ENCODE measurements around the gene GORAB.

The GORAB gene

DNA sequence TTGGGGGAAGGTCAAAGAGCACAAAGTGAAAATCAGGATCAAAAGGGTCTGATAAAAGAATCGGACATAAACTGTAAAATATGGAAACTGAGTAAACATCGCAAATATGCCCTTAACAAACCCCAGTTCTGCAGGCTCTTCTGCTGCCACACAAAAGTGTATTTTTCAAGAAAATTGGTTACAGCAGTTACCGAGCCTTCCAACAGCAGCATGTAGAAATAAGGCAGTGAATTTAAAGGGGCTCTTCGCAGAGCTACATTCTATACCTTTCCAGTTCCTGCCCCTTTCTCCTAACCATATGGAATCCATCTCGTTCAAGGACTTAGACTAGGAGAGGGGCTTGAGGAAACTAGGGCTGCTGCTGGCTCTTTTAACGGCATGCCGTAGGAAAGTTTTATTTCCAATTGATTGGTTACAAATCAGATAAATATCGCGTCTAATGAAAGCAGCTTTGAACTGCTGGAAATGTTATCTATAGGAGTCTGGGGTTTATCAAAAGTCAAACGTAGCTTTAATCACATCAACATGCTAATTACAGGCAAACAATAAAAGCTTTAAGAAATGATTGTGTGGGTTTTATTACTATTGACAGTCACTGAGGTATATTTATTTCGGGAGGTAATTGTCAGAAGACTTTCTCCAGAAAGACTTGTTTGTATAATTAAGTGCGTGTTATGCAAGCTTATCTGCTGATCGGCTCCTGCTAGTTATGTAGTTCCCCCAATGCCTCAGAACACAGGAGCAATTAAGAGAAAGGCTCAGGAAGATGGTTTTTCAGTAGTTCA lies 59.1 kb downstream of the GORAB start:
- no peak for DNase-seq (ENCODE audit: low read depth in 1 of 2, low spot score in 1 of 2)

DNA sequence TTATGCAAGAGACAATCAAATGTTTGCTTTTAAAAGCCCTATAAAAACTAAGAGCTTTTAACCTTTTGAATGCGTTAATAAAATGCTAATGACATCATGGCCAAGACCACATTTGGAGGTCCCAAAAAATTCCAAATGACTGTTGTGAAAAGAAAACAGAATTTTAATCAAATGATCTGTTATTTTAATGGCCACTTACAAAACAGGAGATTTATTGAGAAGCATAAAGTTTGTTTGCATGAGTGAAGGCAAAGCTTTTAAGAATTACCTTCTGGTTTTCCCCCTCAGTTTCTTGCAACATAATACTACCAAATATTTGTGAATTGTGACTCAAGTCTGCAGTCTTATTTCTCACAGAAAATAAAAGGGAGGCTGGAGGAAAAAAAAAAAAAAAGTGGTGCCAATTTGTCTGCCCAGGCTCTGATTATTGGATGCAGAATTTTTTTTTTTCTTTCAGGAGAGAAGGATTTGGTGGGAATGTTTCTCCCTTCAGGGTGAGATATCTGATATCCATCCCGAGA lies 60.7 kb downstream of the GORAB start:
- no peak for DNase-seq (ENCODE audit: low read depth in 1 of 2, low spot score in 1 of 2)

DNA sequence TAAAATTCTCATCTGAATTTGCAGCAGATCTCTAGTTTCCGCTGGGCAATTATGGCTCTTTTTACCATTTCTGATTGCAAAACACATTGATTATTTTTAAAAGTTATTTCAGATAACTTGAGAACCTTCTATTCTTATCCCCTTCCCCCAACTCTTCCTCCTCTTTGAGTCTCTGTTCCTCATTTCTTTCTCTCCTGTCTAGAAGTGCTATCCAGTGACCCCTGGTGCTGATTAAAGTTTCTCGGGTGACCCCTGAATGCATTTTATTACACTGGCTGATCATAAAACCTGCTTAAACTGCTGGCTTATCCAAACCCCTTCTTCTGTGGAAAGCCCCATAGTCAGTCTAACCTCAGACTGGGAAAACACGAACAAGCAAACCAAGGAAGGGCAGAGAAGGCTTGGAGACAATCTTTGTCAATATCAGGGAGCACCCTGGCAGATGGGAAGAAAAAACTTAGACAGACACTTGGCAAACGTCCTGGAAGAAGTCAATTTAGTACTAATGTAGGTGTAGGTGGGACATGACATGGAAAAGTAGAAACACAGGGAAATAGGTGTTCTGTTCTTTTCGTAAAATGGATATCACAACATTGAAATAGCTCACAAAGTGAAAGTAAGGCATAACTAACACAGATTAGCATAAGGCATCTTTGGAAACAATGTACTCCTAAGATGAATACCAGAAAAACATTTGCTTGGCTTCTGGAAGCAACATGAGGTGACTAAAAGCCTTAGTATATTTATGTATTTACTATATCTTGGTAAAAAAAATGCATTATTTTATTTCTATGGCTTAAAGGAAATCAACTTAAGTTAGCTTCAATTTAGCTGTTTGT lies 61.4 kb downstream of the GORAB start:
- no peak for DNase-seq (ENCODE audit: low read depth in 1 of 2, low spot score in 1 of 2)

DNA sequence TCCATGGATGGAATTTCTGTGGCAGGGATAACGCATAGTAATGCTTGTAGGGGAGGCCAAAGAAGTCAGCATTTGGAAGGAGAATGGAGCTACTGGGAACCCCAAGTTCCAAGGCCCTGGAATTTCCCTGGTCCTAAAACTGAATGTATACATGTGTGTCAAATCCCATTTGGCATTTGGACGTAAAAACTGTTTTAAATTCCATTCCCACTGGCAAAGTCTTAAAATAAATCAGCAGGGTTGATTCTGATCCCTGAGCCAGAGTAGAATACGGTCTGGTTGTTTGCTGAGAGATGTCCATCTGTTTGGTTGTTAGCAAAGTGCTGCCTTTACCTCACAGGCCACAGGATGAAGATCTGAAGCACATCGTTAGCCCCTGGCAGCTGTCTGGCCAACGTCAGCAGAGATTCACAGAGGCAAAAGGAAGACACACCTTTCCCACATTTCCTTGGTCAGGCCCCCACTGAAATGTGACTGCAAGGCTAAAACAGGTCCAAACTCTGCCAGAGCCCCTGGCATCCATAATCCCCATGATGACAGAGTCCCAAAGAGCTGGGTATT lies 62.2 kb downstream of the GORAB start:
- DNase-seq (ENCODE audit: low read depth in 1 of 2, low spot score in 1 of 2) = no peak

DNA sequence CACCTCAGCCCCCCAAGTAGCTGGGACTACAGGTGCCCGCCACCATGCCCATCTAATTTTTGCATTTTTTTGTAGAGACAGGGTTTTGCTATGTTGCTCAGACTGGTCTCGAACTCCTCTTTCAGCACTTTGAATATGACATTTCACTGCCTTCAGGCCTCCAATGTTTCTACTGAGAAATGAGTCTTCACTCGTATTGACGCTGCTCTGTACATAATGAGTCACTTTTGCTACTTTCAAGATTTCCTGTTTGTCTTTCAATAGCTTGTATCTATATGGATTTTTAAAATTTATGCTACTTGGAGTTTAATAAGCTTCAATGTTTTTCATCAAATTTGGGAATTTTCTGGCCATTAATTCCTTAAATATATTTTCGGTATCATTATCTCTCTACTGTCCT lies 64.7 kb downstream of the GORAB start:
- no peak for DNase-seq (ENCODE audit: low read depth in 1 of 2, low spot score in 1 of 2)

DNA sequence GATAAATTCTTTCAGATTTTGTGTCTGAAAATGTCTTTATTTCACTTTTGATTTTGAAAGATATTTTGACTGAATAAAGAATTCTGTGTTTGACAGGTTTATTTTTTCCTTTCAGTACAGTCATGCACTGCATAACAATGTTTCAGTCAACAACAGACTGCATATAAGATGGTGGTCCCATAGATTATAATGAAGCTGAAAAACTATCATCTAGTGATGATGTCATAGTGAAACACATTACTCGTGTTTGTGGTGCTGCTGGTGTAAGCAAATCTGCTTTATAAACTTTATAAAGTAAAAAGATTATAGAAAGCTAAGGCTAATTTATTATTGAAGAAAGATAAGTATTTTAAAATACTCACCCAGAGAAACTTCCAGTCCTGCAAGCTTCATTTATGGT lies 66.7 kb downstream of the GORAB start:
- DNase-seq (ENCODE audit: low read depth in 1 of 2, low spot score in 1 of 2) = no peak

DNA sequence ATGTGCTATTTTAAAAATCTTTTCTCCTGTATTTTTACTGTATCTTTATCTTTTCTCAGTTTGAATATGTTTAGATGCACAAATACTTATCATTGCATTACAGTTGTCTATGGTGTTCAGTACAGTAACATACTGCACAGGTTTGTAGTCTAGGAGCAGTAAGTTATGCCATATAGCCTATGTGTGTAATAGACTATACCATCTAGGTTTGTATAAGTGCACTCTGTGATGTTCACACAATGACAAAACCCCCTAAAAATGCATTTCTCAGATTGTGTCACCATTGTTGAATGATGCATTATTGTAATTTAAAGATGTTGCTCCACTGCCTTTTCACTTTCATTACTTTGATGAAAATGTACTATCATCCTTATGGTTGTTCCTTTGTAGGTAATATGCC lies 67.1 kb downstream of the GORAB start:
- DNase-seq (ENCODE audit: low read depth in 1 of 2, low spot score in 1 of 2) = no peak

DNA sequence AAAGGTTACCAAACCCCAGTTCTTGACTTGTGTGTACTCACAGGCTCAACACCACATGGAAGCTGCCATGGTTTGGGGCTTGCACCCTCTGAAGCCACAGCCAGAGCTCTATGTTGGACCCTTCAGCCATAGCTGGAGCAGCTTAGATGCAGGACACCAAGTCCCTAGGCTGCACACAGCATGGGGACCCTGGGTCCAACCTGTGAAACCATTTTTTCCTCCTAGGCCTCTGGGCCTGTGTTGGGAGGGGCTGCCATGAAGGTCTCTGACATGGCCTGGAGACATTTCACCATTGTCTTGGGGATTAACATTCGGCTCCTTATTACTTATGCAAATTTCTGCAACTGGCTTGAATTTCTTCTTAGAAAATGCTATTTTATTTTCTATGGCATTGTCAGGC lies 69.9 kb downstream of the GORAB start:
- DNase-seq (ENCODE audit: low read depth in 1 of 2, low spot score in 1 of 2) = no peak
